H1 (cell line): ENCODE results near the gene LMAN1L. TPM values are rescaled to one million over a fixed set of nuclear protein-coding genes. Genes with fewer than 3 reads are reported as not detected.

Experiments used
- RBBP5 ChIP-seq: IDR thresholded peaks from 2 replicates; pipeline ENCODE4 v1.7.1; 2012; ENCODE audit warnings: low read depth, mild to moderate bottlenecking, inconsistent platforms, low read length, moderate library complexity, borderline replicate concordance
- RNF2 ChIP-seq: fragments of 200-900, 300-1000 bp; sonication (generic); IDR thresholded peaks from 2 replicates; pipeline ENCODE4 v1.7.1; 2016; ENCODE audit warnings: borderline replicate concordance, low read depth, mild to moderate bottlenecking, antibody characterized with exemption, low read length; ENCODE audit not compliant: poor library complexity, severe bottlenecking; ENCODE audit errors: missing control alignments
- RXRA ChIP-seq: IDR thresholded peaks from 2 replicates; pipeline ENCODE4 v1.6.1; 2011; ENCODE audit warnings: low read depth, mild to moderate bottlenecking, low read length, moderate library complexity; ENCODE audit not compliant: insufficient read depth
- TAF1 ChIP-seq: IDR thresholded peaks from 2 replicates; pipeline ENCODE4 v1.6.1; 2011; ENCODE audit warnings: mild to moderate bottlenecking, low read depth, low read length
- TAF7 ChIP-seq: optimal IDR thresholded peaks from 2 replicates; pipeline ENCODE3; 2011; ENCODE audit warnings: low read depth, mild to moderate bottlenecking, inconsistent platforms, low read length, moderate library complexity, borderline replicate concordance
- polyA plus RNA-seq, 7 experiments: library from polyadenylated mRNA; depleted of rRNA in 3 of 7; stranded (reverse) in 5 of 7; unstranded in 2 of 7; fragments of >200 nt in 5 of 7; fragments of 200-250 nt in 2 of 7; gene quantifications; 1 replicate in 5 of 7; 2 replicates in 1 of 7; 4 replicates in 1 of 7; pipeline versions ENCODE4 v1.2.1 to v1.2.3, GENCODE V29; 2011 to 2013; ENCODE audit warnings: missing spikeins in 2 of 7, mixed read lengths in 2 of 7
- total RNA-seq: library from RNA; stranded (reverse); fragmentation: NEBNext Ultra II Directional; extraction: Animal tissue kit (Norgen Biotek cat#: 25700); gene quantifications from 2 replicates; pipeline ENCODE4 v1.2.1, GENCODE V29; 2021

The LMAN1L gene
- total and polyA plus RNA-seq, 2 of the 8 experiments (the other 6 are each of a cell fraction or from before 2014, with no cell fraction given): not detected

DNA sequence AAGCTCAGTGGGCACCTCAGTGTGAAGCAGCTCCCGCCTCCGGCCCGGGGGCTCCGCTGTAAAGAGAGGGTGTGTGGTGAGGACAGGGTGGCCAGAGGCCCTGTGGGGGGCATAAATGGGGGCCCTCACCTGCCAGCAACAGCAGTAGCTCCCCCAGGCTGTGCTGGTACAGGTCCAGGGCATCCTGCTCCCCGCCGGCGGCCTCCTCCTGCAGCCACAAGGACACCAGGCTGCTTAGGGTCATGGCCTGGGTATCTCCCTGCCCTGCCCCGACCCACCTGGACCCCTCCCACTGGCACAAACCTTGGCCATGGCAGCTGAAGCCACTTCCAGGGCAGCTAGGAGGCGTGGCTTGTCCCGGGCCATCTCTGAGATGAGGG is 25.5 kb downstream of the LMAN1L start (continued):
- TF ChIP-seq RBBP5: no peak
- no peak for TF ChIP-seq TAF1
- no peak for TF ChIP-seq RXRA
- TF ChIP-seq TAF7: no peak
- no peak for TF ChIP-seq RNF2
